Calu3 (cell line): ENCODE results near the gene SEPTIN5. TPM values are rescaled to one million over a fixed set of nuclear protein-coding genes. Genes with fewer than 3 reads are reported as not detected.

Source experiments
- BruUV-seq: library from RNA; stranded (reverse); fragments of 400-500 nt; replicated peaks from 2 replicates; lab custom pipeline; 2021; lab: Mats Ljungman, UMichigan
- CTCF ChIA-PET: fragments of 300-600 bp; sonication (Branson Sonifier 250); formaldehyde crosslinking; loops from one replicate; lab custom pipeline; 2022; ENCODE audit warnings: antibody characterized with exemption; lab: Charles Lee
- DNase-seq: peaks from one replicate; pipeline ENCODE4 v3.0.0; 2022
- H3K27ac Mint-ChIP-seq: one replicate; pipeline ENCODE4 v1.8.0; 2022; ENCODE audit warnings: mixed read lengths; ENCODE audit not compliant: unreplicated experiment
- H3K27me3 Mint-ChIP-seq: one replicate; pipeline ENCODE4 v1.8.0; 2022; ENCODE audit warnings: mixed read lengths; ENCODE audit not compliant: unreplicated experiment
- H3K36me3 Mint-ChIP-seq: one replicate; pipeline ENCODE4 v1.8.0; 2022; ENCODE audit warnings: mild to moderate bottlenecking, moderate library complexity, mixed read lengths; ENCODE audit not compliant: insufficient read depth, unreplicated experiment
- H3K4me1 Mint-ChIP-seq: one replicate; pipeline ENCODE4 v1.8.0; 2022; ENCODE audit warnings: mild to moderate bottlenecking, low read depth, mixed read lengths; ENCODE audit not compliant: unreplicated experiment
- H3K4me3 Mint-ChIP-seq: one replicate; pipeline ENCODE4 v1.8.0; 2022; ENCODE audit warnings: mild to moderate bottlenecking, low read depth, moderate library complexity, mixed read lengths; ENCODE audit not compliant: unreplicated experiment
- H3K9me3 Mint-ChIP-seq: one replicate; pipeline ENCODE4 v1.8.0; 2022; ENCODE audit warnings: low read depth, mixed read lengths; ENCODE audit not compliant: unreplicated experiment
- CTCF ChIP-seq: fragments of 200-600 bp; IDR thresholded peaks from one replicate; pipeline ENCODE4 v1.8.0; 2022; ENCODE audit warnings: antibody characterized with exemption; ENCODE audit not compliant: unreplicated experiment
- intact Hi-C: fragments of 100-400 bp; cut with micrococcal nuclease; formaldehyde crosslinking; loops from one replicate; pipeline ENCODE4 v1.10.0; 2022; ENCODE audit not compliant: unreplicated experiment
- total RNA-seq: library from RNA; stranded (reverse); gene quantifications from 2 replicates; pipeline ENCODE4 v1.2.3, GENCODE V29; 2022

The SEPTIN5 gene
- total RNA-seq, 1 experiment from 2014 or later, result 3.3 TPM

GRCh38 chr22:19720999-19721329, 6.7 kb downstream of the SEPTIN5 start:
- intact Hi-C loops, result no loop called here
- no peaks in the 10 kb centered on the region for H3K9me3 Mint-ChIP-seq
- peaks cover 71% of the 10 kb centered on the region for H3K27me3 Mint-ChIP-seq
- no peak overlapping the region for H3K27ac Mint-ChIP-seq
- no peak for DNase-seq
- H3K4me1 Mint-ChIP-seq, result peaks cover 9% of the 10 kb centered on the region
- H3K4me3 Mint-ChIP-seq, result no peak overlapping the region
- no peak for TF ChIP-seq CTCF
- peaks cover 32% of the 10 kb centered on the region for H3K36me3 Mint-ChIP-seq
- CTCF ChIA-PET, result interaction anchor here (1.1 kb wide), 1 partner anchor 10 kb away, joined by 5 read pairs; no protein-coding TSS in a partner anchor
- BruUV-seq, result no TSS peak

GRCh38 chr22:19721330-19722177, 7.3 kb downstream of the SEPTIN5 start:
- CTCF ChIA-PET, result interaction anchor here (1.1 kb wide), 1 partner anchor 9 kb away, joined by 5 read pairs; no protein-coding TSS in a partner anchor
- intact Hi-C loops, result no loop called here
- H3K9me3 Mint-ChIP-seq, result no peaks in the 10 kb centered on the region
- H3K27me3 Mint-ChIP-seq, result peaks cover 77% of the 10 kb centered on the region
- H3K36me3 Mint-ChIP-seq, result peaks cover 32% of the 10 kb centered on the region
- no peak for DNase-seq
- peaks cover 9% of the 10 kb centered on the region for H3K4me1 Mint-ChIP-seq
- no TSS peak for BruUV-seq
- no peak overlapping the region for H3K4me3 Mint-ChIP-seq
- no peak overlapping the region for H3K27ac Mint-ChIP-seq
- TF ChIP-seq CTCF, result no peak

GRCh38 chr22:19722178-19722981, 8.1 kb downstream of the SEPTIN5 start:
- Mint-ChIP-seq H3K9me3 (no peaks in the 10 kb centered on the region), H3K36me3 (peaks cover 28% of the 10 kb centered on the region), H3K4me1 (peaks cover 9% of the 10 kb centered on the region), H3K27ac (peak overlapping the region; percentile 10), H3K27me3 (peaks cover 85% of the 10 kb centered on the region), H3K4me3 (peak overlapping the region; percentile 69)
- intact Hi-C loops, result no loop called here
- CTCF ChIA-PET, result no interaction called here
- no peak for DNase-seq
- no TSS peak for BruUV-seq
- no peak for TF ChIP-seq CTCF

- Mint-ChIP-seq H3K4me3 (peak overlapping the region; percentile 69), H3K4me1 (peaks cover 9% of the 10 kb centered on the region), H3K9me3 (no peaks in the 10 kb centered on the region), H3K27ac (peak overlapping the region; percentile 10), H3K36me3 (peaks cover 24% of the 10 kb centered on the region), H3K27me3 (peaks cover 90% of the 10 kb centered on the region)
- BruUV-seq, result no TSS peak
- intact Hi-C loops, result no loop called here
- no peak for DNase-seq
- no peak for TF ChIP-seq CTCF
- CTCF ChIA-PET, result no interaction called here
Observed at GRCh38 chr22:19722982-19723231, 8.6 kb downstream of the SEPTIN5 start.
